ENCODE data around the gene PRKCQ. TPM values are rescaled to one million over a fixed set of nuclear protein-coding genes. Genes with fewer than 3 reads are reported as not detected.

Gene PRKCQ
- total RNA-seq, 2 donors from 2014 or later: 0.33 to 6.0 TPM

DNA sequence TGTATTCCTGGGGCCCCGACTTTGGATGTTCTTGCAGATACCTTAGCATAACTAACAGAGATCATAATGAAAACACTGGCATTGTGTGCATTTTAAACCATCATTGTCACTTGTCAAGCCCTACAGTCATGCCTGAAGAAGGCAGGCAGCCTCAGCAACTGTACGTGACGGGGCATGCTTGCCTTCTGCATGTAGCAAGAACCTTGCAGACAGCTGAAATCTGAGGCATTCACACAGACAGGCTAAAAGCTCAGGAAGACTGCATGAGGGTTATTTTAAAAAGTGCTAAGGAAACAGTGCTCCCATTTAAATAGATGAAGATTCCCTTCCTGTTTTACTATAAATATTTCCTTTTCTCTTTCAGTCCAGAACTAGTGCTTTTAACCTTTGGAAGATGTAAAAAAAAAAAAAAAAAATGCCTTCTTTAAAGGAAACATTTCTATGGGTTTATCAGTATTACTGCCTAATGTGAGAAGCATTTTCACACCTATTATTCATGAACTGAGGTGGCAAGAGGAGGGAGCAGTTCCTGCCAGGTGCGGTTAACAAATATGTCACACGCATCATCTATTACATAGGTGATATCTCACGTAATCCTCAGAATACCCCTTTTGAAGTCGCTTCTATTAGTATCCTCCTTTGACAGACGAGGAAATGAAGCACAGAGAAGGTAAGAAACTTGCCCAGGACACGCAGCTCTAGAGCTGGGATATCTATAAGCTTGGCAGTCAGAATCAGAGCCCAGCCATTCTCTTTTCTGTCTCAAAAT is 88.1 kb downstream of the PRKCQ start:
- no peaks in the 10 kb centered on the region for H3K27me3 ChIP-seq
- no peaks in the 10 kb centered on the region for H3K9me3 ChIP-seq
- WGBS, 2 donors: 81 to 87% methylated on average over 9 of the region's 9 CpGs
- intact Hi-C loops (cut with DNase I): no loop called here
- DNase-seq: no peak
- no peak overlapping the region for H3K27ac ChIP-seq
- peaks cover 0 to 2% of the 10 kb centered on the region in 2 donors for H3K36me3 ChIP-seq (replicated peaks in 1 of 2; ENCODE audit: insufficient read depth in 1 of 2, low read depth in 2 of 2)
- no peak for ATAC-seq
- H3K4me1 ChIP-seq: no peaks in the 10 kb centered on the region
- H3K4me3 ChIP-seq: no peak overlapping the region
- TF ChIP-seq POLR2A (IDR thresholded peaks at IDR 0.05): no peak
- TF ChIP-seq, protein P1, sequence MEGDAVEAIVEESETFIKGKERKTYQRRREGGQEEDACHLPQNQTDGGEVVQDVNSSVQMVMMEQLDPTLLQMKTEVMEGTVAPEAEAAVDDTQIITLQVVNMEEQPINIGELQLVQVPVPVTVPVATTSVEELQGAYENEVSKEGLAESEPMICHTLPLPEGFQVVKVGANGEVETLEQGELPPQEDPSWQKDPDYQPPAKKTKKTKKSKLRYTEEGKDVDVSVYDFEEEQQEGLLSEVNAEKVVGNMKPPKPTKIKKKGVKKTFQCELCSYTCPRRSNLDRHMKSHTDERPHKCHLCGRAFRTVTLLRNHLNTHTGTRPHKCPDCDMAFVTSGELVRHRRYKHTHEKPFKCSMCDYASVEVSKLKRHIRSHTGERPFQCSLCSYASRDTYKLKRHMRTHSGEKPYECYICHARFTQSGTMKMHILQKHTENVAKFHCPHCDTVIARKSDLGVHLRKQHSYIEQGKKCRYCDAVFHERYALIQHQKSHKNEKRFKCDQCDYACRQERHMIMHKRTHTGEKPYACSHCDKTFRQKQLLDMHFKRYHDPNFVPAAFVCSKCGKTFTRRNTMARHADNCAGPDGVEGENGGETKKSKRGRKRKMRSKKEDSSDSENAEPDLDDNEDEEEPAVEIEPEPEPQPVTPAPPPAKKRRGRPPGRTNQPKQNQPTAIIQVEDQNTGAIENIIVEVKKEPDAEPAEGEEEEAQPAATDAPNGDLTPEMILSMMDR (IDR thresholded peaks at IDR 0.05): no peak

DNA sequence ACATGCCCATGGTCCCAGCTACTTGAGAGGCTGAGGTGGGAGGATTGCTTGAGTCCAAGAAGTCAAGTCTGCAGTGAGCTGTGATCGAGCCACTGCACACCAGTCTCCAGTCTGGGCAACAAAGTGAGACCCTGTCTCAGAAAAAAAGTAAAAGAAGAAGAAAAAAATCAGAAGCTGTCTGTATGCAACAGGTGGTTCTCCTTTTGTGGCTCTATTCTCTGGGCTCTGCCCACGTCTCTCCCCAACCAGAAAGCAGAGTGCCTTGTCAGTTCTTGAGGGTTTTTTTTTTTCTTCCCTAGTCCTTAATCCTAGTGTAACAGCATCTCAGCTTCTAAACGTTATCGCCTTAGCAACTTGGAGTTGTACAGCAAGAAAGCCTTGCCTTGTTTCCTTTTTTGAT is 89.5 kb downstream of the PRKCQ start:
- intact Hi-C loops (cut with DNase I): no loop called here
- TF ChIP-seq, protein P1 (IDR thresholded peaks at IDR 0.05): no peak
- TF ChIP-seq POLR2A (IDR thresholded peaks at IDR 0.05): no peak
- DNase-seq (no peak), ATAC-seq (no peak)
- Histone ChIP-seq H3K36me3 (replicated peaks in 1 of 2; ENCODE audit: insufficient read depth in 1 of 2, low read depth in 2 of 2) (peaks cover 0 to 2% of the 10 kb centered on the region in 2 donors), H3K9me3 (no peaks in the 10 kb centered on the region), H3K4me3 (no peak overlapping the region), H3K27ac (no peak overlapping the region), H3K27me3 (no peaks in the 10 kb centered on the region), H3K4me1 (no peaks in the 10 kb centered on the region)
- 70 to 84% methylated on average over 4 of the region's 4 CpGs for WGBS, 2 donors

DNA sequence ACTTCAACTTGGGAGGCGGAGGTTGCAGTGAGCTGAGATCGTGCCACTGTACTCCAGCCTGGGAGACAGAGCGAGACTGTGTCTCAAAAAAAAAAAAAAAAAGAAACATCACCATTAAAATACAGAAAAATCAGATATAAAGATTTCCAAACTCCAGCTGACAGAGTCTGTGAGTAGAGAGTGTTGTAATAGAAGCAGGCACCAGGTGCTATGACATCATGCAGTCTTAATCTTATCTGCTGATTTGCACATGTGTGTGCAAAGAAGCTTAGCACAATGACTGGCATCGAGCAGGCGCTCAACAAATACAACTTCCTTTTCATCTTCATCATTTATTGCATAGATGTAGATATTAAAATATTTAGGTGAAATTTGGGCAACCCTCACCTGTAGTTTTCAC is 92.2 kb downstream of the PRKCQ start:
- 81 to 92% methylated on average over 5 of the region's 5 CpGs for WGBS, 2 donors
- Histone ChIP-seq H3K36me3 (replicated peaks in 1 of 2; ENCODE audit: insufficient read depth in 1 of 2, low read depth in 2 of 2) (peaks cover 0 to 2% of the 10 kb centered on the region in 2 donors), H3K4me1 (no peaks in the 10 kb centered on the region), H3K9me3 (no peaks in the 10 kb centered on the region), H3K4me3 (no peak overlapping the region), H3K27me3 (no peaks in the 10 kb centered on the region), H3K27ac (no peak overlapping the region)
- ATAC-seq (no peak), DNase-seq (no peak)
- intact Hi-C loops (cut with DNase I): no loop called here
- no peak for TF ChIP-seq POLR2A (IDR thresholded peaks at IDR 0.05)
- TF ChIP-seq, protein P1 (IDR thresholded peaks at IDR 0.05): no peak

DNA sequence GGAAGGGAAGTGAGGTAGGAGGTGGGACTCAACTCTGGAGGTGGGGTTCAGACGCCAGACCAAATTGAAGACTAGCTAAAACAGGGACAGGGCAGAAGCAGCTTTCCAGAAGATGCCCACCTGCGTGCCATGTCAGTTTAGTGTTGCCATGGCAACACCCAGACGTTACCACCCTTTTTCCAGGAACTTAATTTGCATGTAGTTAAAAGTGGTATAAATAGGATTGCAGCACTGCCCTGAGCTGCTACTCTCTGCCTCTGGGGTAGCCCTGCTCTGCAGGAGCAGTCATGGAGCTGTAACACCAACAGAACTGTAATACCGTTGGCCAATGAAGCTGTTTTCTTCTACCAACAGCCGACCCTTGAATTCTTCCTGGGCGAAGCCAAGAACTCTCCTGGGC is 93.8 kb downstream of the PRKCQ start:
- WGBS, 2 donors: 78 to 92% methylated on average over 6 of the region's 6 CpGs
- TF ChIP-seq, protein P1 (IDR thresholded peaks at IDR 0.05): no peak
- no peak for TF ChIP-seq POLR2A (IDR thresholded peaks at IDR 0.05)
- ATAC-seq (no peak), DNase-seq (no peak)
- intact Hi-C loops (cut with DNase I): no loop called here
- Histone ChIP-seq H3K36me3 (replicated peaks in 1 of 2; ENCODE audit: insufficient read depth in 1 of 2, low read depth in 2 of 2) (peaks cover 0 to 2% of the 10 kb centered on the region in 2 donors), H3K9me3 (no peaks in the 10 kb centered on the region), H3K27me3 (no peaks in the 10 kb centered on the region), H3K4me3 (no peak overlapping the region), H3K27ac (no peak overlapping the region), H3K4me1 (no peaks in the 10 kb centered on the region)

Measured in body of pancreas (tissue), 4 donors.